ENCODE data around the gene PLCH2. TPM values are rescaled to one million over a fixed set of nuclear protein-coding genes. Genes with fewer than 3 reads are reported as not detected.

The PLCH2 gene
- total RNA-seq, 2 experiments from 2014 or later = 1.4 to 2.2 TPM

DNA sequence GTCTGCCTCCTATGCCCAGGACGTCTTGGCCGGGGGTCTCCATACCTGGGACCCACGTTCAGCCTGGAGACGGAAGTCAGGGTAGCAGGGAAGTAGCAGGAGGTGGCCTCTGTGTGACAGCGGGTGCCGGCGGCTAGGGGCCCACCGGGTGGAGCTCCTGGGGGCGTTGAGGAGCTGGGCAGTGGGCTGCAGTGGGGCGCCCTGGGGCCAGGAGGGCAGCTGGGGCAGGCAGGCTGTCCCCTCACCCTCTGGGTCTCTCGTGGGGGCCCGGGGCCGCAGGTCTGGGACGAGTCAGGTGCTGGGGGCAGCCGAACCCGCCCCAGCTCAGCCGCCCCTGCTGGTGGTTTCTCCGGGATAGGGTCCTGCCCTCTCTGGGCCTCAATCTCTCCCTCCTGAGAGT lies 49.0 kb upstream of the PLCH2 start:
- POLR2A ChIA-PET = no interaction called here
- Histone ChIP-seq H4K20me1 (ENCODE audit: insufficient read depth, low read length) (no peaks in the 10 kb centered on the region), H2AFZ (ENCODE audit: low read length) (no peak overlapping the region), H3K4me1 (ENCODE audit: insufficient read depth, low read length, poor library complexity, severe bottlenecking) (no peaks in the 10 kb centered on the region), H3K4me3 (ENCODE audit: low read depth, low read length, poor library complexity, severe bottlenecking) (no peak overlapping the region), H3K79me2 (ENCODE audit: insufficient read depth, low read depth, low read length) (no peaks in the 10 kb centered on the region), H3K36me3 (ENCODE audit: insufficient read depth, low read length) (no peaks in the 10 kb centered on the region), H3K27ac (ENCODE audit: low read depth, low read length, poor library complexity, severe bottlenecking) (no peak overlapping the region), H3K4me2 (ENCODE audit: low read length) (no peak overlapping the region), H3K9me2 (ENCODE audit: insufficient read depth, low read length) (no peaks in the 10 kb centered on the region), H3K9me3 (ENCODE audit: low read length) (peaks cover 7% of the 10 kb centered on the region; the same call in 1 of the 2 replicates)
- no TSS peak for BruUV-seq (replicated peaks)
- CTCF ChIA-PET (ENCODE audit: unreplicated experiment) = no interaction called here
- no peak for TF ChIP-seq EZH2phosphoT487 (IDR thresholded peaks at IDR 0.05; ENCODE audit: borderline replicate concordance, low read depth, low read length)
- TF ChIP-seq, protein P1, sequence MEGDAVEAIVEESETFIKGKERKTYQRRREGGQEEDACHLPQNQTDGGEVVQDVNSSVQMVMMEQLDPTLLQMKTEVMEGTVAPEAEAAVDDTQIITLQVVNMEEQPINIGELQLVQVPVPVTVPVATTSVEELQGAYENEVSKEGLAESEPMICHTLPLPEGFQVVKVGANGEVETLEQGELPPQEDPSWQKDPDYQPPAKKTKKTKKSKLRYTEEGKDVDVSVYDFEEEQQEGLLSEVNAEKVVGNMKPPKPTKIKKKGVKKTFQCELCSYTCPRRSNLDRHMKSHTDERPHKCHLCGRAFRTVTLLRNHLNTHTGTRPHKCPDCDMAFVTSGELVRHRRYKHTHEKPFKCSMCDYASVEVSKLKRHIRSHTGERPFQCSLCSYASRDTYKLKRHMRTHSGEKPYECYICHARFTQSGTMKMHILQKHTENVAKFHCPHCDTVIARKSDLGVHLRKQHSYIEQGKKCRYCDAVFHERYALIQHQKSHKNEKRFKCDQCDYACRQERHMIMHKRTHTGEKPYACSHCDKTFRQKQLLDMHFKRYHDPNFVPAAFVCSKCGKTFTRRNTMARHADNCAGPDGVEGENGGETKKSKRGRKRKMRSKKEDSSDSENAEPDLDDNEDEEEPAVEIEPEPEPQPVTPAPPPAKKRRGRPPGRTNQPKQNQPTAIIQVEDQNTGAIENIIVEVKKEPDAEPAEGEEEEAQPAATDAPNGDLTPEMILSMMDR (conservative IDR thresholded peaks at IDR 0.05; ENCODE audit: low read length) = no peak
- DNase-seq (ENCODE audit: low spot score) = no peak
- intact Hi-C loops (cut with micrococcal nuclease; ENCODE audit: unreplicated experiment) = no loop called here

DNA sequence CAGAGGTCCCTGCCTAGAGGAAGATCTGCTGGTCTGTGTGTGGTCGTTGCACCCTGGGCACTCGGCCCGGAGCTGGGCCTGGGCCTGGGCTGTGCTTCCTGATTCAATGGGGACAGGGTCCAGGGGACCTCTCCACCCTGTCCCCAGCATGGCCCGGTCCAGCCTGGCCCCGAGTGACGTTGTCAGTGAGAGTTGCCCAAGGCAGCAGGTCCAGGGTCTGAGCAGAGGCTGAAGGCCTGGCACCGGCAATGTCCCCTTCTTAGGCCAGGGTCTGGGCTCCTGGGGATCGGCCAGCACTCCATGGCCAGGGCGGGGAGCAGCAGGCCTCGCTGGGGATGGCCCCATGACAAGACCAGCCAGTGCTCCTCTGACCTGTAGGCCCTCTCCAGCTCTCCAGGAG lies 48.1 kb upstream of the PLCH2 start:
- peaks cover 7% of the 10 kb centered on the region; the same call in 1 of the 2 replicates for H3K9me3 ChIP-seq (ENCODE audit: low read length)
- H3K27ac ChIP-seq (ENCODE audit: low read depth, low read length, poor library complexity, severe bottlenecking) = no peak overlapping the region
- ChIA-PET CTCF (ENCODE audit: unreplicated experiment) (no interaction called here), POLR2A (no interaction called here)
- H3K36me3 ChIP-seq (ENCODE audit: insufficient read depth, low read length) = no peaks in the 10 kb centered on the region
- TF ChIP-seq EZH2phosphoT487 (IDR thresholded peaks at IDR 0.05; ENCODE audit: borderline replicate concordance, low read depth, low read length) = no peak
- TF ChIP-seq, protein P1 (conservative IDR thresholded peaks at IDR 0.05; ENCODE audit: low read length) = no peak
- no peak overlapping the region for H3K4me2 ChIP-seq (ENCODE audit: low read length)
- H3K4me1 ChIP-seq (ENCODE audit: insufficient read depth, low read length, poor library complexity, severe bottlenecking) = no peaks in the 10 kb centered on the region
- no peak overlapping the region for H3K4me3 ChIP-seq (ENCODE audit: low read depth, low read length, poor library complexity, severe bottlenecking)
- no peaks in the 10 kb centered on the region for H3K79me2 ChIP-seq (ENCODE audit: insufficient read depth, low read depth, low read length)
- intact Hi-C loops (cut with micrococcal nuclease; ENCODE audit: unreplicated experiment) = no loop called here
- no peaks in the 10 kb centered on the region for H4K20me1 ChIP-seq (ENCODE audit: insufficient read depth, low read length)
- no TSS peak for BruUV-seq (replicated peaks)
- H3K9me2 ChIP-seq (ENCODE audit: insufficient read depth, low read length) = no peaks in the 10 kb centered on the region
- no peak for DNase-seq (ENCODE audit: low spot score)
- H2AFZ ChIP-seq (ENCODE audit: low read length) = no peak overlapping the region

- DNase-seq (ENCODE audit: low spot score) = no peak
- no peaks in the 10 kb centered on the region for H3K9me2 ChIP-seq (ENCODE audit: insufficient read depth, low read length)
- no peak overlapping the region for H3K4me2 ChIP-seq (ENCODE audit: low read length)
- POLR2A ChIA-PET = no interaction called here
- 0 out of 2 replicates have a peak, but pooled peaks cover 2% of the 10 kb centered on the region for H3K9me3 ChIP-seq (ENCODE audit: low read length)
- TF ChIP-seq EZH2phosphoT487 (IDR thresholded peaks at IDR 0.05; ENCODE audit: borderline replicate concordance, low read depth, low read length) = no peak
- TF ChIP-seq, protein P1 (conservative IDR thresholded peaks at IDR 0.05; ENCODE audit: low read length) = no peak
- no peaks in the 10 kb centered on the region for H4K20me1 ChIP-seq (ENCODE audit: insufficient read depth, low read length)
- intact Hi-C loops (cut with micrococcal nuclease; ENCODE audit: unreplicated experiment) = no loop called here
- no peak overlapping the region for H3K4me3 ChIP-seq (ENCODE audit: low read depth, low read length, poor library complexity, severe bottlenecking)
- H3K36me3 ChIP-seq (ENCODE audit: insufficient read depth, low read length) = no peaks in the 10 kb centered on the region
- CTCF ChIA-PET (ENCODE audit: unreplicated experiment) = no interaction called here
- H3K79me2 ChIP-seq (ENCODE audit: insufficient read depth, low read depth, low read length) = no peaks in the 10 kb centered on the region
- H3K27ac ChIP-seq (ENCODE audit: low read depth, low read length, poor library complexity, severe bottlenecking) = no peak overlapping the region
- H2AFZ ChIP-seq (ENCODE audit: low read length) = no peak overlapping the region
- BruUV-seq (replicated peaks) = no TSS peak
- H3K4me1 ChIP-seq (ENCODE audit: insufficient read depth, low read length, poor library complexity, severe bottlenecking) = no peaks in the 10 kb centered on the region
Measured at GRCh38 chr1:2428490-2428889, 47.6 kb upstream of the PLCH2 start.
